Measurements from ENCODE around the gene MRPL22. TPM values are rescaled to one million over a fixed set of nuclear protein-coding genes. Genes with fewer than 3 reads are reported as not detected.

MRPL22 gene
- total RNA-seq, 1 experiment from 2014 or later, result 77.2 TPM

- WGBS (ENCODE audit: extremely low coverage, insufficient read length, low lambda C conversion rate), result no CpG with 5 or more reads among the region's 1 CpG
Measured at GRCh38 chr5:154900066-154900465, 40.8 kb upstream of the MRPL22 start.

More at GRCh38 chr5:154900066-154900465, 40.8 kb upstream of the MRPL22 start:
- Histone ChIP-seq H2BK15ac (ENCODE audit: low read depth, low read length) (no peak overlapping the region), H2BK5ac (ENCODE audit: insufficient read length, low read length) (no peak overlapping the region), H3K79me1 (ENCODE audit: insufficient read depth, low read depth, low read length, poor library complexity, severe bottlenecking) (no peaks in the 10 kb centered on the region), H3K27me3 (ENCODE audit: insufficient read depth, low read length) (no peaks in the 10 kb centered on the region), H2AK5ac (ENCODE audit: insufficient read length, low read length) (no peak overlapping the region), H2BK120ac (ENCODE audit: low read depth, low read length, poor library complexity, severe bottlenecking) (no peak overlapping the region), H2BK12ac (ENCODE audit: insufficient read length, low read depth, low read length) (no peak overlapping the region), H3K9ac (ENCODE audit: extremely low read depth, insufficient read length, low read length) (no peak overlapping the region), H3K79me2 (ENCODE audit: insufficient read depth, low read length) (no peaks in the 10 kb centered on the region), H4K8ac (replicated peaks; ENCODE audit: insufficient read length, low read depth, low read length) (no peak overlapping the region), H3K23me2 (ENCODE audit: insufficient read length, low read depth, low read length, poor library complexity, severe bottlenecking) (no peaks in the 10 kb centered on the region), H2BK20ac (ENCODE audit: low read depth, low read length, poor library complexity, severe bottlenecking) (no peak overlapping the region), H3K27ac (ENCODE audit: insufficient read length, low read depth, low read length) (no peak overlapping the region), H3K14ac (ENCODE audit: insufficient read depth, low read length) (no peak overlapping the region), H3K56ac (ENCODE audit: insufficient read length, low read depth, low read length) (no peak overlapping the region), H3K4me2 (ENCODE audit: insufficient read depth, insufficient read length, low read length) (no peak overlapping the region), H4K20me1 (ENCODE audit: control insufficient read depth, insufficient read depth, insufficient read length) (no peaks in the 10 kb centered on the region), H3K4ac (ENCODE audit: low read depth, low read length) (no peak overlapping the region), H3K18ac (ENCODE audit: insufficient read length, low read depth, low read length) (no peak overlapping the region), H3K9me3 (ENCODE audit: control insufficient read depth, low read depth, low read length) (no peaks in the 10 kb centered on the region), H3K23ac (ENCODE audit: insufficient read length, low read depth, low read length) (no peak overlapping the region), H4K5ac (ENCODE audit: insufficient read length, low read depth, low read length) (no peak overlapping the region), H3T11ph (ENCODE audit: low read length) (no peak overlapping the region), H3K4me1 (ENCODE audit: insufficient read depth, low read length) (no peaks in the 10 kb centered on the region), H4K91ac (ENCODE audit: insufficient read length, low read depth, low read length) (no peak overlapping the region), H2AFZ (ENCODE audit: low read length) (no peak overlapping the region)
- Mint-ChIP-seq H3K9me3 (no peaks in the 10 kb centered on the region), H3K27me3 (ENCODE audit: low read depth) (no peaks in the 10 kb centered on the region), H3K4me3 (no peak overlapping the region), H3K27ac (no peak overlapping the region), H3K36me3 (ENCODE audit: insufficient read depth in 1 of 3, low read depth in 3 of 3) (peaks cover 47 to 93% (median 81%) of the 10 kb centered on the region in 3 experiments; a peak in 6 of 7 replicates), H3K4me1 (no peaks in the 10 kb centered on the region)
- no peak for DNase-seq
- no peak for TF ChIP-seq CTCF (conservative IDR thresholded peaks at IDR 0.05)
